ENCODE measurements around the gene LIN7B.
"Not testable (repeated sequence)": the region's sequence is repeated elsewhere in the genome, so short reads cannot be mapped to it uniquely, and the experiment has no call there.

The LIN7B gene

GRCh38 chr19:49146408-49146770 is 32.2 kb downstream of the LIN7B start:
- not testable (repeated sequence) for DNase-seq

GRCh38 chr19:49148044-49148682 is 34.0 kb downstream of the LIN7B start:
- DNase-seq: no peak

DNA sequence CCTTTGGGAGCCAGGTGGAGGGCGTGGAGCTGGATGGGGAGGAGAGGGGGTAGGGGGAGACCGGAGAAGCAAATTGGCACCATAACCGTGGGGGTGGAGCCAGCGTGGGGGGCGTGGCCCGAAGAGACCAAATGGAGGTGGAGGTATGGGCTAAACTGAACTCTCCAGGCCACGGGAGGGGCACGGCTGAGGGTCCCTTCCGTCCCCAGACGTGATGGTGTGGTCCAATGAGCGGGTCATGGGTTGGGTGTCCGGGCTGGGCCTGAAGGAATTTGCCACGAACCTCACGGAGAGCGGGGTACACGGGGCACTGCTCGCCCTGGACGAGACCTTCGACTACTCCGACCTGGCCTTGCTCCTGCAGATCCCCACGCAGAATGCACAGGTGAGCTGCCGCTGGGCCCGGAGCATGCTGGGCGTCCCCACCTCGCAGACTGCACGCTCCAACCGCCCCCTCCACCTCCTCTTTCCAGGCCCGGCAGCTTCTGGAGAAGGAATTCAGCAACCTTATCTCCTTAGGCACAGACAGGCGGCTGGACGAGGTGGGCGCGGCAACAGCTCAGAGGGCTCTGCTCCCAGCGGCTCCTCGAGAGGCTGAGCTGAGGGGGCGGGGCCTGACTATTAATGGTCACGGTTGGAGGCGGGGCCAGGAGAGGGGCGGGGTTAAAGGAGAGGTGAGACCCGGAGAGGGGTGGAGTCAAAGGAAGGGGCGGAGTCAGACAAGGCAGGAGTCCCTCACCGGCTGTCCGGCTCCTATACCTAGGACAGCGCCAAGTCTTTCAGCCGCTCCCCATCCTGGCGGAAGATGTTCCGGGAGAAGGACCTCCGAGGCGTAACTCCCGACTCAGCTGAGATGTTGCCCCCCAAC is 34.8 kb downstream of the LIN7B start:
- peak; percentile 92 for DNase-seq

DNA sequence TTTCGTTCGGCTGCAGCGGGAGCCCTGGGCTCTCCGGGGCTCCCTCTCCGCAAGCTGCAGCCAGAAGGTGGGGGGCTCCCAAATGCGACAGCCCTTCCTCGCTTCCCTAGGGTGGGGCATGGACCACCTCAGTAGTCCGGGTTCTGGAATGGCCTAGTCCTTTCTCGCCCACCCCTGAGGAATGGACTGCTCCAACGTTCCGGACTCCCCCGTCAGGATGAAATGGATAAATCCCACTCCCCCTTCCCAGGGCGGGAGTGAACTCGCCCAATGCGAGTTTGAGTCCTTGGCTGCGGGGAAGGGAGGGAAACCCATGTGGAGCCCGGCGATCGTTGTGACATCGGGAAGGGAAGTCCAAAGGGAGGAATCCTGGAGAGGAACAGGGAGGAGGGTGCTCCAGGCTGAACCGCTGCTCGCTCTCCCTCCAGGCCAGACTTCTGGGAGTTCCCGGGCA is 35.5 kb downstream of the LIN7B start:
- peak; percentile 59 for DNase-seq

DNA sequence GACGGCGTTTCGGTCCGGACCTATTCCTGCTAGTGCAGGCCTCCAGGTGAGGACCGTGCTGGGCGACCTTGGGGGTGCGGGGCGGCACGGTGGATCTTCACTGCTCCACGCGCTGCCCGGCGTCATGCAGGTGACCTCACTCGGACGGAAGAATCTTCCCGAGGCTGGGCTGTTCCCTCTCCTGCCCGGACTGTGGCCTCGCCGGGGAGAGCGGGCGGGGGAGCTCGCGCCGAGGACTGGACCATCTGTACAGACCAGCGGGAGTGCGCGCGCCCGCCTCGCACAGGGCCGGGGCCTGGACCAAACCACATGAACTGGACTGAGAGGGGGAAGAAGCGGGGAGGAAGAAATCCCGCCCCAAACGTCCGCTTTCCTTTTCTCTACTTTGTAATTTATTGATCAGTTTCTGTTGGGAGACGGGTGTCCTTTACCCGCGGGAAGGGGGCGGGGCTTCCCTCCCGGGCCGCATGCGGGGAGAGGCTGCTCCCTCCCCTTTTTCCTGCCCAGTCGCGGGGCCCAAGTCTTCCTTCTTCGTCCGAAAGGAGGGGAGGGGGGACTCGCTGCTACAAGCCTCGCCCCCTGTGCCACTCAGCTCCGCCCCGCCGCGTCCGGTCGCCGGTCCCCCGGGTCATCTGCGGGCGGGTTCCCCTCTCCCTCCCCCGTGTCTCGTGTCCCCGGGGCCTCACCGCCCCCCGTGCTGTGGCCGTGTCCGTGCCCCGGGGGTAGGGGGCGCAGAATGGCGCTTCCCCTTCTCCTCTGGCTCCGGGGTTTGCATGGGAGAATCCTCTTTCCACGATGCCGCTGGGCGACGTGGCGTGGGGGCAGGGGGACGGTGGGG is 36.2 kb downstream of the LIN7B start:
- peak; percentile 70 for DNase-seq

DNA sequence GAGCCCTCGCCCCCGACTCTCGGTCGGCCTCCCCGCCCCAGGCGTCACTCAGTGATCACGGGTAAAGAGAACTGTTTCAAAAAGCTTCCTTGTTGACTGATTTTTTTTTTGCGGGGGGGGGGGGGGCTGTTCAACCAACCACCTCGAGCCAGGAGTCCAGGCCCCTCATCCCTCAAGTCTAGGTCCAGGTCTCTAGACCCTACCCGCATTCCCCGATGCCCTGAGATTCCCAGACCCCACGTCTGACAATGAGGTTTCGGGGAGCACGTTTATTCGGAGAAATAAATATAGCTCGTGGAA is 36.7 kb downstream of the LIN7B start:
- no peak for DNase-seq

DNA sequence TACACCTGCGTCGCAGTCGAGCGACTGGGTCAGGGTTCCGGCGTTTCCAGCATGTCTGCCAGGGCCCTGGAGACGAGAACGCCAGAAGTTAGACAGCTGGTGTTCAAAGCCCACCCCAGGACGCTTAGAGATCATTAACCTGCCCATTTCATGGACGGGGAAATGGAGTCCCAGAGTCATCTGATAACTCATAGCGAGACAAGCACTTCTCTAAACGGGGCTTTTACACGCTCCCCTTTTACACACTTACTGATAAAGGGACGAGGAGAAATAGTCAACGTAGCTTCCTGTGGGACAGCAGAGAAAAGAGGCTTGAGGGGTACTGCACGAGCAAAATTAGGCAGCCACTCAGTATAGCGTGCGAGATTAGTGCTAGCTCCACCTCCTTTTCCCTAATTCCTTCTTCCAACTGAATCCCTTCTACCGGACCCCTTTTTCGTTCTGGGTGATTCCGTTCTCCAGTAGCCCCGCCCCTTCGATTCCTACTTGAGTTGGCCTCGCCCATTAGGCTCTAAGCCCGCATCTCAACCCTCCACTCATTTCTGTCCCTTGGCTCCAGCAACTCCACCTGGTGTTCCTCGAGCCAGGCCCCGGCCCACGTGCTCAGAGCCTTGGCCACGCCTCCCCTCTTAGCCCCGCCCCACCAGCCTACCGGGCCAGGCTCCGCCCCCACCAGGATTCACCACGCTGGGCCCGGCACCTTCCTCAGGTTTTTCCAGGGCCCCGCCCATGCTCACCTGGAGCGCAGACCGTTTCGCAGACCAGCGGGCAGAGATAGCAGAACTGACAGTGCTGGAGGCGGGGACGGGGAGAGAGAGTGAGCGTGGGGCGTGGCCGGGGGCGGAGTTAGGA is 37.3 kb downstream of the LIN7B start:
- peak; percentile 79 for DNase-seq

- no peak for DNase-seq
These were observed 38.0 kb downstream of the LIN7B start for GRCh38 chr19:49152119-49152550.

DNA sequence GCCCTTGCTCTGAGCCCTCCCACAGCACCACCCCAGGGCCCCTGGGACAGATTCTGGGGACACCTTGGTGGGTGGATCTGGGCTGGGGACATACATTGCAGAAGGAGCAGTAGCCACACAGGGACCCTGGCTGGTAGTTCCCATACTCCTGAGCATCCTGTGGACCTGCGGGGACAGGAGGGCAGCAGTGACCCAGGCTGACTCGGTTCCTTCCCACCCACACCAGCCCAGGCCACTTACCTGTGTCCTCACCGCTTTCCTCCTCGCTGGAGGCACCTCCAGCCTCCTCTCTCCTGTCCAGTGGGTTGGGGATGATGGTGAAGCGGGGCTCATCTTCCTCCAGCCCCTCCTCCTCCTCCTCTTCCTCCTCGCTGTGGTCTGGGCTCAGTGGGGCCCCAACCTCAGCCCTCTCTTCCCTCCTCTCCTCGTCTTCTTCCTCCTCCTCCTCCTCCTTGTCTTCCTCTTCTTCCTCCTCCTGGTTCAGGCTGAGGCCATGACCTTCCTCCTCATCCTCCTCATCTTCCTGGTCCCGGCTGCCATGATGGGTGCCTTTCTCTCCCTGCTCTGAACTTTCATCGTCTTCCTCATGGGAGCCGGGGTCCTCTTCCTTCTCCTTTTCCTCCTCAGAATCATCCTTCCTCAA is 39.1 kb downstream of the LIN7B start:
- no peak for DNase-seq

DNA sequence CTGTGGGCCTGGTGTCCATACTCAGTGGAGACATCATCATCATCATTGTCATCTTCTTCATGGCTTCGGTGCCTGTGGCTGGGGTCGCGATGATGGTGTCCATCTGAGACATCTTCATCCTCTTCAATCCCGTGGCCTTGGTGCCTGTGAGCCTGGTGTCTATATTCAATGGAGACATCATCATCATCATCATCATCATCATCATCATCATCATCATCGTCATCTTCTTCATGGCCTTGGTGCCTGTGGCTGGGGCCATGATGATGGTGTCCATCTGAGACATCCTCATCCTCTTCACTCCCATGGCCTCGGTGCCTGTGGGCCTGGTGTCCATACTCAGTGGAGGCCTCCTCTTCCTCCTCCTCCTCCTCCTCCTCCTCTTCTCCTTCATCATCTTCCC is 40.1 kb downstream of the LIN7B start:
- no peak for DNase-seq

DNA sequence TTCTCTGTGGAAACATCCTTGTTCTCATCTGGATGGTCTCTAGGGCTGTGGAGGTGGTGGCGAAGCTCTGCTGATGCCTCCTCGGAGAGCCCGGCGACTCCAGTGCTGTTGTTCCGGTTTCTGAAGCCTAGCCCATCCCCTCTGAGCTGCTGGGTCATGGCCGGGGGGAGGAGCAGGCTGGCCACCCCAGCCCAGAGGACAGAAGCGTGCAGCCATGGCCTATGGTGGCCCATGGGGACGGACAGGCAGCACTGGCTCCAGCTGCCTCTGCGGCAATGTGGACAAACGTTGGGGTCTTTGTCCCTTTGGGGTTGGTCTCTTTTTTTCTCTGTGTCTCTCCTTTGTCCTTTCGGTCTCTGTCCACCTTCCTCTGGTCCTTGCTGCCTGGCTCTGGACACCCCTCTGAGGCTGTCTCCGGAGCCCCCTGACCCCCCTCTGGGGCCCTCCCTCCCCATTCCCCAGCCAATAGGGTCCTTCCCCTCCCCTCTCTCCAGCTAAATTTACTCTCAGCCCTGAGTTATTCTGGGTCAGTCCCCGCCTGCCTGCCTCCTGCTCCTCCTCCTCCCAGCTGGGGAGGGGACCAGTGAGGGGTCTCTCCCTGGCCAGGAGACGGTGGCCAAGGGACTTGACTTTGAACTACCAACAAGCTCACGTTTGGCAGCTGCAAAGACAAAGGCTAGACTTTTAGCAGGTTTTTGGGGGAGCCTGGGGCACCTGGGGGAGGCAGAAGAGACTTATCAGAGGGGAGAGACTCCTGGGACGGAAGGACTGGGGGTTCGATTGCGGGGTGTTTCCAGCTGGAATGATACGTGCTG is 41.0 kb downstream of the LIN7B start, which contains the start of gene HRC:
TSS of gene HRC (minus strand) at position 392 of the 815 bp plus-strand sequence. CDS start at position 233, 159 bp downstream.
- no peak for DNase-seq

- no peak for DNase-seq
These were observed 41.7 kb downstream of the LIN7B start for GRCh38 chr19:49155820-49156346.

GRCh38 chr19:49157445-49158224 is 43.5 kb downstream of the LIN7B start, which contains the start of gene TRPM4:
Gene TRPM4 (plus strand): TSS chr19:49157792. CDS start chr19:49157867, 75 bp downstream.
- DNase-seq: peak; percentile 81

DNA sequence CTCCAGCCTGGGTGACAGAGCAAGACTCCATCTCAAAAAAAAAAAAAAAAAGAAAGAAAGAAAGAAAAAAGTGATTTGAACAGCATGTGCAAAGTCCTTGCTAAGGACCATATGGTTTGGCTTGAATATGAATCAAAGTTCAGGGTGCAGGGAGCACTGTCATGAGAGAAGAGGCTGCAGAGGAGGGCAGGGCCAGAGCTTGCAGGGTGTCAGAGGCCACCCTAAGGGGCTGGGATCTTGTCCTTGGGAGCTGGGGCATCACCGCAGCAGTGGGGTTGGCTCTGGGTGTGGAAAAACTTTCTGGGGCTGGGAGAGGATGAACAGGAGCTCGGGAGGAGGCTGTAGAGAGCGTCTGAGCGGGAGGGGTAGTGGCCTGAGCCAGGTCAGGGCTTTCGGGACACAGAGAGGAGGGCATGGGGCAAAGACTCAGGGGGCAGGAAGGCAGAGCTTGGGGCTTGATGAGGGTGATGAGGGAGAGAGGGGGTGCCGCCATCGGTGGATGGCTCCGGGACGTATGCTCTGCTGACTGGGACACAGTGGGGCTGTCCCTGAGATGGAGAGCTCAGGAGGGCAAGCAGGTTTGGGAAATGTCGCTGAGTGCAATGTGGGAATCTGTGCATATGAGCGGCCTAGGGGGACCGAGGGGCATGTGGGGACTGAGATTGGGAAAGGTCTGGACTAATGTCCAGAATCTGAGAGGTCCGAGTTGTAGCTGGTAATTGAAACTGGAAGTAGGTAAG is 46.5 kb downstream of the LIN7B start:
- no peak for DNase-seq

DNA sequence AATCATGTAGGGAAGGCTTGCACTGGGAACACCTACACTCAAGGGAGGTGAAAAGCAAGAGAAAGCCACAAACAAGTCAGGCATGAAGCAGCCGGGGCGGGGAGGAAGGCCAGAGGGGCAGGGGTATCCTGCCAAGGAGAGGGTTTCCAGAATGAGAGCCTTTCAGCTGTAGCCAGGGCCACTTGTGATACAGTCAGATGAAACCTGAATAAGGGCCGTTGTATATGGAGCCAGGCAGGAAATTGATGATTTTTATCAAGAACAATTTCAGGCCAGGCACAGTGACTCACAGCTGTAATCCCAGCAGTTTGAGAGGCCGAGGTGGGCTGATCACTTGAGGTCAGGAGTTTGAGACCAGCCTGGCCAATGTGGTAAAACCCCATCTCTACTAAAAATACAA is 47.8 kb downstream of the LIN7B start:
- DNase-seq: peak; percentile 38

GRCh38 chr19:49165111-49165750 is 51.1 kb downstream of the LIN7B start:
- DNase-seq: no peak

DNA sequence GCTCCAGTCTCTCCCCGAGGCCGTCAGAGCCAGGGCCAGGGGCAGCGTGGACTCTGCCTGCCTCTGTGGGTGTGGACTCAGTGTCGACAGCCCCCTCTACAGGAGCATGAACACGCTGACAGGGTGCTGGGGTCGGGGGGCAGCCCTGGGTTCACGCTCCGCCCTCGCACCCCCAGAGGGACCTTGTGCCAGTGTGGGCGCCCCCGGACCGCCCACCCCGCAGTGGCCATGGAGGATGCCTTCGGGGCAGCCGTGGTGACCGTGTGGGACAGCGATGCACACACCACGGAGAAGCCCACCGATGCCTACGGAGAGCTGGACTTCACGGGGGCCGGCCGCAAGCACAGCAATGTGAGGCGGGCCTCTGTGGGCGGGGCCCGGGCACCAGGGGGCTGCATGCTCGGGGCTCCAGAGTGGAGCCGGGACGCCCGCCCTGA is 51.7 kb downstream of the LIN7B start:
- no peak for DNase-seq

- DNase-seq: no peak
These were observed 53.8 kb downstream of the LIN7B start for GRCh38 chr19:49167857-49168409.

Measured in DMS79 (cell line).